Measurements from ENCODE around the gene ST7.
A peak's percentile ranks its signal among the peaks of the same experiment; 100 is the strongest.
"Not testable (repeated sequence)": the region's sequence is repeated elsewhere in the genome, so short reads cannot be mapped to it uniquely, and the experiment has no call there.

ST7 gene

GRCh38 chr7:116950889-116951351 is 2.4 kb upstream of the ST7 start:
- DNase-seq (ENCODE audit: low spot score): no peak

GRCh38 chr7:116951366-116952292 is 1.7 kb upstream of the ST7 start:
- no peak for DNase-seq (ENCODE audit: low spot score)

- DNase-seq (ENCODE audit: low spot score): peak; percentile 8
These were observed 498 bp upstream of the ST7 start for GRCh38 chr7:116952635-116953371.

- peak; percentile 76 for DNase-seq (ENCODE audit: low spot score)
These were observed 871 bp downstream of the ST7 start for GRCh38 chr7:116953906-116954838.

- no peak for DNase-seq (ENCODE audit: low spot score)
These were observed 2.0 kb downstream of the ST7 start for GRCh38 chr7:116955340-116955739.

- no peak for DNase-seq (ENCODE audit: low spot score)
These were observed 2.6 kb downstream of the ST7 start for GRCh38 chr7:116955801-116956476.

GRCh38 chr7:116956477-116956804 is 3.1 kb downstream of the ST7 start:
- DNase-seq (ENCODE audit: low spot score): no peak

- no peak for DNase-seq (ENCODE audit: low spot score)
These were observed 4.6 kb downstream of the ST7 start for GRCh38 chr7:116957874-116958273.

GRCh38 chr7:116961966-116962673 is 8.8 kb downstream of the ST7 start:
- DNase-seq (ENCODE audit: low spot score): not testable (repeated sequence)

GRCh38 chr7:116963234-116963633 is 9.9 kb downstream of the ST7 start:
- DNase-seq (ENCODE audit: low spot score): no peak

- DNase-seq (ENCODE audit: low spot score): peak; percentile 11
These were observed 13.3 kb downstream of the ST7 start for GRCh38 chr7:116966601-116967000.

- no peak for DNase-seq (ENCODE audit: low spot score)
These were observed 14.1 kb downstream of the ST7 start for GRCh38 chr7:116967254-116967922.

GRCh38 chr7:116967983-116968382 is 14.7 kb downstream of the ST7 start:
- DNase-seq (ENCODE audit: low spot score): no peak

GRCh38 chr7:116968631-116969030 is 15.3 kb downstream of the ST7 start:
- DNase-seq (ENCODE audit: low spot score): no peak

GRCh38 chr7:116969371-116969902 is 16.1 kb downstream of the ST7 start:
- no peak for DNase-seq (ENCODE audit: low spot score)

- DNase-seq (ENCODE audit: low spot score): no peak
These were observed 17.1 kb downstream of the ST7 start for GRCh38 chr7:116970238-116970910.

- DNase-seq (ENCODE audit: low spot score): not testable (repeated sequence)
These were observed 17.9 kb downstream of the ST7 start for GRCh38 chr7:116971153-116971552.

- DNase-seq (ENCODE audit: low spot score): no peak
These were observed 18.6 kb downstream of the ST7 start for GRCh38 chr7:116971869-116972268.

GRCh38 chr7:116975024-116975423 is 21.7 kb downstream of the ST7 start:
- DNase-seq (ENCODE audit: low spot score): not testable (repeated sequence)
